A549 (cell line): ENCODE data around the gene GDF7. TPM values are rescaled to one million over a fixed set of nuclear protein-coding genes. Genes with fewer than 3 reads are reported as not detected.

Experiments
- ATAC-seq, 2 experiments: fragments of 200-7000 bp in 1 of 2; fragments of >200 bp in 1 of 2; cut with Nextera tagmentation in 1 of 2; cut with Tn5 transposase in 1 of 2; 3 replicates each; pipeline versions ENCODE4 v1.8.0 to v1.9.1; 2018 to 2020; ENCODE audit warnings: mild to moderate bottlenecking in 1 of 2, moderate library complexity in 1 of 2
- CTCF ChIA-PET: fragments of 300-600 bp; sonication (Branson Sonifier 250); formaldehyde crosslinking; extraction: SDS; loops from one replicate; lab custom pipeline; 2021; ENCODE audit warnings: antibody characterized with exemption, inconsistent platforms; lab: Yijun Ruan, JAX
- POLR2A ChIA-PET: fragments of 350-600 bp; formaldehyde crosslinking; extraction: SDS; loops from one replicate; lab custom pipeline; 2021; ENCODE audit warnings: antibody characterized with exemption, inconsistent platforms; lab: Yijun Ruan, JAX
- DNase-seq, 2 experiments: peaks; one replicate each; pipeline versions ENCODE4 v3.0.0 to v3.0.0-alpha.2; 2011 to 2016; ENCODE audit warnings: low read depth in 1 of 2, low spot score in 1 of 2
- FAIRE-seq: peaks from 2 replicates; lab custom pipeline; 2011; peaks lifted over from hg19 to GRCh38; lab: Jason Lieb, UNC
- H3K27ac ChIP-seq, 2 experiments: fragments of >200 bp; sonication (Bioruptor Twin); formaldehyde crosslinking; 3 replicates each; pipeline ENCODE4 v1.5.1; 2016 to 2017
- H3K4me1 ChIP-seq: fragments of >200 bp; sonication (Bioruptor Twin); formaldehyde crosslinking; 3 replicates; pipeline ENCODE4 v1.6.1; 2016
- H3K4me2 ChIP-seq: fragments of >200 bp; sonication (Bioruptor Twin); formaldehyde crosslinking; 3 replicates; pipeline ENCODE4 v1.6.1; 2016
- H3K4me3 ChIP-seq: fragments of >200 bp; sonication (Bioruptor Twin); formaldehyde crosslinking; 3 replicates; pipeline ENCODE4 v1.5.1; 2016
- H3K9me3 ChIP-seq: fragments of >200 bp; sonication (Bioruptor Twin); formaldehyde crosslinking; 3 replicates; pipeline ENCODE4 v1.6.1; 2016
- ATOH8 ChIP-seq: fragments of 250-450 bp; sonication (Bioruptor Pico); IDR thresholded peaks from 2 replicates; pipeline ENCODE4 v1.5.0; 2020; ENCODE audit warnings: low read depth, mild to moderate bottlenecking, moderate library complexity
- BHLHE40 ChIP-seq: IDR thresholded peaks from 2 replicates; pipeline ENCODE4 v1.6.1; 2012; ENCODE audit warnings: low read depth, low read length, inconsistent platforms
- CBX8 ChIP-seq: fragments of 200-600 bp; sonication (generic); IDR thresholded peaks from 2 replicates; pipeline ENCODE4 v1.6.1; 2016
- CEBPB ChIP-seq, 2 experiments: fragments of >200 bp in 1 of 2; sonication (Bioruptor Twin) in 1 of 2; formaldehyde crosslinking in 1 of 2; IDR thresholded peaks; 2 replicates each; pipeline ENCODE4 v1.6.1; 2012 to 2016
- CHD2 ChIP-seq: fragments of 150-350 bp; IDR thresholded peaks from 2 replicates; pipeline ENCODE4 v1.6.1; 2014; ENCODE audit warnings: low read length; ENCODE audit not compliant: partially characterized antibody
- E2F6 ChIP-seq: IDR thresholded peaks from 2 replicates; pipeline ENCODE4 v1.6.1; 2012; ENCODE audit warnings: low read depth, borderline replicate concordance
- ELK1 ChIP-seq: fragments of 150-350 bp; IDR thresholded peaks from 2 replicates; pipeline ENCODE4 v1.6.1; 2014; ENCODE audit warnings: low read depth, mild to moderate bottlenecking, low read length
- FOSB ChIP-seq: fragments of 250-450 bp; sonication (Bioruptor Pico); IDR thresholded peaks from 2 replicates; pipeline ENCODE4 v1.5.0; 2020; ENCODE audit warnings: mild to moderate bottlenecking, moderate library complexity
- FOXS1 ChIP-seq: fragments of 250-450 bp; sonication (Bioruptor Pico); IDR thresholded peaks from 2 replicates; pipeline ENCODE4 v1.5.0; 2020; ENCODE audit warnings: mild to moderate bottlenecking, moderate library complexity
- HES2 ChIP-seq: fragments of >200 bp; sonication (Bioruptor Twin); formaldehyde crosslinking; IDR thresholded peaks from 2 replicates; pipeline ENCODE4 v1.6.1; 2016
- HEYL ChIP-seq: fragments of 250-450 bp; sonication (Bioruptor Pico); IDR thresholded peaks from 2 replicates; pipeline ENCODE4 v1.8.0; 2021; ENCODE audit warnings: mild to moderate bottlenecking, moderate library complexity
- HOXB13 ChIP-seq: fragments of 250-450 bp; sonication (Bioruptor Pico); IDR thresholded peaks from 2 replicates; pipeline ENCODE4 v1.5.0; 2020; ENCODE audit warnings: low read depth, mild to moderate bottlenecking, moderate library complexity
- JUN ChIP-seq, 2 experiments: fragments of >200 bp; sonication (Bioruptor Twin); formaldehyde crosslinking; IDR thresholded peaks; 2 replicates in 1 of 2; 3 replicates in 1 of 2; pipeline ENCODE4 v1.6.1; 2016 to 2017
- JUNB ChIP-seq: fragments of >200 bp; sonication (Bioruptor Twin); formaldehyde crosslinking; IDR thresholded peaks from 2 replicates; pipeline ENCODE4 v1.6.1; 2016
- MAFK ChIP-seq: fragments of 450-650 bp; IDR thresholded peaks from 2 replicates; pipeline ENCODE4 v1.6.1; 2014; ENCODE audit not compliant: partially characterized antibody
- PBX3 ChIP-seq: IDR thresholded peaks from 2 replicates; pipeline ENCODE4 v1.6.1; 2012
- PHF8 ChIP-seq: fragments of 200-600 bp; sonication (generic); IDR thresholded peaks from 2 replicates; pipeline ENCODE4 v1.6.1; 2016; ENCODE audit warnings: low read depth, mild to moderate bottlenecking, antibody characterized with exemption, moderate library complexity, borderline replicate concordance
- RAD21 ChIP-seq, 2 experiments: fragments of >200 bp in 1 of 2; sonication (Bioruptor Twin) in 1 of 2; formaldehyde crosslinking in 1 of 2; IDR thresholded peaks in 1 of 2; conservative IDR thresholded peaks in 1 of 2; 2 replicates in 1 of 2; 3 replicates in 1 of 2; pipeline ENCODE4 v1.6.1; 2012 to 2018; ENCODE audit warnings: inconsistent platforms in 1 of 2
- RCOR1 ChIP-seq: fragments of 150-350 bp; IDR thresholded peaks from 2 replicates; pipeline ENCODE4 v1.6.1; 2014; ENCODE audit warnings: antibody characterized with exemption, low read length, low read depth
- RFX5 ChIP-seq: fragments of 450-650 bp; IDR thresholded peaks from 2 replicates; pipeline ENCODE4 v1.7.1; 2014; ENCODE audit warnings: antibody characterized with exemption, mild to moderate bottlenecking, moderate library complexity
- RNF2 ChIP-seq: fragments of 200-600 bp; sonication (generic); IDR thresholded peaks from 2 replicates; pipeline ENCODE4 v1.6.1; 2016; ENCODE audit warnings: low read depth, mild to moderate bottlenecking, antibody characterized with exemption, moderate library complexity, borderline replicate concordance
- SMC3 ChIP-seq: fragments of >200 bp; sonication (Bioruptor Twin); formaldehyde crosslinking; IDR thresholded peaks from 3 replicates; pipeline ENCODE4 v1.6.1; 2018; ENCODE audit warnings: inconsistent platforms
- TFCP2L1 ChIP-seq: fragments of 250-450 bp; sonication (Bioruptor Pico); IDR thresholded peaks from 2 replicates; pipeline ENCODE4 v1.5.0; 2021; ENCODE audit warnings: mild to moderate bottlenecking
- ZNF302 ChIP-seq: fragments of 250-450 bp; sonication (Bioruptor Pico); IDR thresholded peaks from 2 replicates; pipeline ENCODE4 v1.9.0; 2021; ENCODE audit warnings: inconsistent platforms, mild to moderate bottlenecking, moderate library complexity
- WGBS: methylation state at CpG from one replicate; pipeline ENCODE4 v1.1.6; 2017; ENCODE audit errors: missing lambda C conversion rate; 5-methylcytosine and 5-hydroxymethylcytosine counted together
- polyA plus RNA-seq, 4 experiments: library from polyadenylated mRNA; depleted of rRNA in 3 of 4; stranded (reverse); fragments of >200 nt; fragmentation: RNase III in 1 of 4; extraction: RNeasy Plus Mini Kit Qiagen cat#74134 plus additional on column Dnase treatment in 1 of 4; gene quantifications; 2 replicates in 3 of 4; 3 replicates in 1 of 4; pipeline ENCODE4 v1.2.3, GENCODE V29; 2011 to 2017

The GDF7 gene
- polyA plus RNA-seq, 2 of the 4 experiments (the other 2 are of a cell fraction): 0.03 to 0.05 TPM

- FAIRE-seq (no peak), DNase-seq (no peak), ATAC-seq (no peak)
- WGBS: 74% methylated on average over 8 of the region's 10 CpGs
- peaks cover 16% of the 10 kb centered on the region for H3K4me1 ChIP-seq
- CTCF ChIA-PET: interaction anchor here (1.3 to 4.8 kb wide), 6 partner anchors 10 to 227 kb away, joined by 3 to 27 read pairs (median 7); no protein-coding TSS in a partner anchor
- TF ChIP-seq RNF2 (no peak), TFCP2L1 (CRISPR knock-in tag) (no peak), RCOR1 (no peak), HOXB13 (CRISPR knock-in tag) (no peak), CHD2 (no peak), SMC3 (no peak), ELK1 (no peak), BHLHE40 (no peak), HES2 (no peak), CEBPB (IDR thresholded peaks at IDR 0.05) (no peak)
- TF ChIP-seq, all 56 proteins: peak for 0
- Histone ChIP-seq H3K4me2 (no peak overlapping the region), H3K27ac (no peak overlapping the region), H3K4me3 (no peak overlapping the region), H3K9me3 (no peaks in the 10 kb centered on the region)
- POLR2A ChIA-PET: interaction anchor here (1.6 to 10.2 kb wide), 2 partner anchors 174 to 176 kb away, joined by 8 to 137 read pairs; partner anchors contain the start of gene RHOB
These were observed 44.2 kb upstream of the GDF7 start for GRCh38 chr2:20622731-20623130.

GRCh38 chr2:20623241-20623640 is 43.7 kb upstream of the GDF7 start:
- 82% methylated on average over 10 of the region's 10 CpGs for WGBS
- POLR2A ChIA-PET: interaction anchor here (1.6 kb wide), 1 partner anchor 176 kb away, joined by 8 read pairs; the partner anchor contains the start of gene RHOB
- DNase-seq: no peak
- no peak for FAIRE-seq
- no peak for ATAC-seq
- no peak overlapping the region for H3K27ac ChIP-seq
- H3K4me2 ChIP-seq: no peak overlapping the region
- H3K4me1 ChIP-seq: peaks cover 10% of the 10 kb centered on the region
- TF ChIP-seq JUN (IDR thresholded peaks at IDR 0.05) (no peak), RNF2 (no peak), HEYL (CRISPR knock-in tag) (no peak), RFX5 (no peak), JUNB (no peak), FOSB (CRISPR knock-in tag) (no peak), SMC3 (no peak), ATOH8 (CRISPR knock-in tag) (no peak), RAD21 (conservative IDR thresholded peaks at IDR 0.05 in 1 of 2, IDR thresholded peaks at IDR 0.05 in 1 of 2) (no peak), CBX8 (no peak), ZNF302 (CRISPR knock-in tag) (no peak), E2F6 (no peak), FOXS1 (CRISPR knock-in tag) (no peak), PHF8 (no peak), MAFK (no peak), PBX3 (no peak)
- CTCF ChIA-PET: interaction anchor here (1.6 to 4.8 kb wide), 4 partner anchors 12 to 227 kb away, joined by 5 to 27 read pairs (median 14); no protein-coding TSS in a partner anchor
- H3K9me3 ChIP-seq: no peaks in the 10 kb centered on the region
- H3K4me3 ChIP-seq: no peak overlapping the region
